IPS DF 19.7 (cell line): ENCODE data around the gene FBXO27.
"Not testable (repeated sequence)": the region's sequence is repeated elsewhere in the genome, so short reads cannot be mapped to it uniquely, and the experiment has no call there.

ENCODE experiments used
- DNase-seq: peaks from one replicate; pipeline ENCODE4 v3.0.0-alpha.2; 2013; ENCODE audit warnings: low read depth, low spot score

The FBXO27 gene

DNA sequence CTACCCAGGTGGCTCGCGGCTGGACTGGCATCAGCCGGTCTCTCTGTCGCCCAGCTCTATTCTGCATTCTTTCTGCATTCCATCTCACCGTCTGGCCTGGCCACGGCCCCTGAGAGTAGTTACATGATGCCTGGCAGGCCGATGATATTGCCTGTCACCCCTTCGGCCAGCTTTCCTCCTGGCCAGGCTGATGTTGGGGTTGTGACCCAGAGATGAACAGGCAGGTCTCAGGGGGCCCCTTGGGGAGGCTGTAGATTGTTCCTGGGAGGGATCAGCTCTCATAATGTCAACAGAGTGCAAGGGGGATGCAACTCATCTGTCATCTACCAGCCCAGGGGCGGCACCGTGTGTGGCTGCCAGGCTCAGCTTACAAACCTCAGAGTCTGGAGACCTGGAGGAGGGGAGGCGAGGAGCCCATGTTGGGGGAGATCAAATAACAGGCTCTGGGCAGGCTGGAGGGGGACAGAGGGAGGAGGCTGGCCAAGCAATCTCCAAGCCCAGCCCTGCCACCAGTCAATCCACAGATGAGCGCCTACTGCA, 43.2 kb downstream of the FBXO27 start:
- no peak for DNase-seq

GRCh38 chr19:38988627-38989026, 43.7 kb downstream of the FBXO27 start:
- not testable (repeated sequence) for DNase-seq

- DNase-seq, result not testable (repeated sequence)
These were observed 44.6 kb downstream of the FBXO27 start for GRCh38 chr19:38987745-38988144.

DNA sequence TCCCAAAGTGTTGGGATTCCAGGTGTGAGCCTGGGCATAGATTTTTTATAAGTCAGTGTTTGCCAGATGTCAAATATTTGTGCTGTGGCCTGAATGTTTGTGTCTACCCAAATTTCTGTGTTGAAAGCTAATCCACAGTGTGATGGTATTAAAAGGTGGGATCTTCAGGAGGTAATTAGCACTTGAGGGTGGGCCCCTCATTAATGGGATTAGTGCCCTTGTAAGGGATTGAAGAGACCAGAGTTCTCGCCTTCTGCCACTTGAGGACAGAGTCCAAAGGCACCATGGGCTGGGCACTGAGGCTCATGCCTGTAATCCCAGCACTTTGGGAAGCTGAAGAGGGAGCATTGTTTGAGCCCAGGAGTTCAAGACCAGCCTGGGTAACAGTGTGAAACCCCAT, 47.1 kb downstream of the FBXO27 start:
- no peak for DNase-seq

DNA sequence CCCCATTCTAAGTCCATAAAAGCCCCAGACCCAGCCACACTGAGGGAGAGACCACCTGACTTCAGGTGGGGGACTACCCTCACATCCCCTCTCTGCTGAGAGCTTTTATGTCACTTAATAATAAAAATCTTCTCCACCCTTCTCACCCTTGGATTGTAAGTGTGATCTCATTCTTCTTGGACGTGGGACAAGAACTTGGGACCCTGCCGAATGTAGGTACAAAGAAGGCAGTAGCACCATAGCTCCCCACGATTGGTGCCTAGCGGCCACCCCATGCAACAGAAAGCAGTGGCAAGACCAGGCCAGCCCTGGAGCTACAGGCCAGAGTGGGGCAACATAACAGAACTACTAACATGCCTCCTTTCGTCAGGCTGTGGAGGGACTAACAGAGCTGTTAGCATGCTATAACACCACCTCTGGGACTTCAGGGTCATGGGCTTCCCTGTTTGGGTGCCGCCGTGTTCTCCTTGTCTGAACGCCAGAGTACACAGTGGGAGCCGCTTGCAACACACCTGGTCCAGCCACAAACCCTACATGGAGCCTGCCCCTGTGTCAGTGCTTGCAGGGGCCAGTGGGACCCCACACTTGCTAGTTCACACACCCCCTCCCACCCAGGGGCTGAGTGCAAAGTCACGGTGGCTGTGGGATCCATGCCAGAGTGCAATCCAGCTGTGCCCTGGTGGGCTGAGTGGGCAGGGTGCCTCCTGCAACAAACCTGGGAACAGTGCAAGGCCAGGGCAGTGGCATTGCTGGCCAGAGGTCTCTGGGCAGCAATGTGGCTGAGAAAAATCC, 51.6 kb downstream of the FBXO27 start:
- no peak for DNase-seq

DNA sequence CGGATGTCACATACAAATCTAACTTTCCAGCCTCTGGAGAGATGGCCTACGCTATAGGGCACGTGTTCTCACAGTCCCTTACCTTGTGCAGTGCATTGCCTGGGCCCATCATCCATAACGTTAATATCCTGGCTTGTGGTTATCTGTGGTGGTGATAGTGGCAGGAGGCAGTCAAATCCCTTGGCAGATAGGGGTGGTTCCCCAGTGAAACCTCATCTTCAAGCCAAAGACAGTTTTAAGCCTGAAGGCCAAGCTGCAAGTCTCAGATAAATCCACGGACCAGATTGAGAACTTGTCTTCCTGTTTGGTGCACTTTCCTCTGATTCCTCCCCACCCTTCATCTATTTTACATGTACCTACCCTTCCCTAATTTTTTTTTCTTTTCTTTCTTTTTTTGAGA, 52.5 kb downstream of the FBXO27 start:
- DNase-seq, result no peak

DNA sequence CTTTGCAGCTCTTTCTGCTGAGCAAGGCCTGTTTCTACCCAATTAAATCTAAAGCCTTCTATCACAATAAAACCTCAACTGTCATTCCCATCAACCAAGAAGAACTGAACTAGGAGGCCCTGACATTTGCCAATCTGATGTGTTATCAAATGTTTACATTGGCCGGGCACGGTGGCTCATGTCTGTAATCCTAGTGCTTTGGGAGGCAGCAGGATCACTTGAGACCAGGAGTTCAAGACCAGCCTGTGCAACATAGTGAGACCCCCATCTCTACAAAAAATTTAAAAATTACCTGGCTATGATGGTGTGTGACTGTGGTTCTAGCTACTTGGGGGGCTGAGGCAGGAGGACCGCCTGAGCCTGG, 54.0 kb downstream of the FBXO27 start:
- DNase-seq, result no peak

DNA sequence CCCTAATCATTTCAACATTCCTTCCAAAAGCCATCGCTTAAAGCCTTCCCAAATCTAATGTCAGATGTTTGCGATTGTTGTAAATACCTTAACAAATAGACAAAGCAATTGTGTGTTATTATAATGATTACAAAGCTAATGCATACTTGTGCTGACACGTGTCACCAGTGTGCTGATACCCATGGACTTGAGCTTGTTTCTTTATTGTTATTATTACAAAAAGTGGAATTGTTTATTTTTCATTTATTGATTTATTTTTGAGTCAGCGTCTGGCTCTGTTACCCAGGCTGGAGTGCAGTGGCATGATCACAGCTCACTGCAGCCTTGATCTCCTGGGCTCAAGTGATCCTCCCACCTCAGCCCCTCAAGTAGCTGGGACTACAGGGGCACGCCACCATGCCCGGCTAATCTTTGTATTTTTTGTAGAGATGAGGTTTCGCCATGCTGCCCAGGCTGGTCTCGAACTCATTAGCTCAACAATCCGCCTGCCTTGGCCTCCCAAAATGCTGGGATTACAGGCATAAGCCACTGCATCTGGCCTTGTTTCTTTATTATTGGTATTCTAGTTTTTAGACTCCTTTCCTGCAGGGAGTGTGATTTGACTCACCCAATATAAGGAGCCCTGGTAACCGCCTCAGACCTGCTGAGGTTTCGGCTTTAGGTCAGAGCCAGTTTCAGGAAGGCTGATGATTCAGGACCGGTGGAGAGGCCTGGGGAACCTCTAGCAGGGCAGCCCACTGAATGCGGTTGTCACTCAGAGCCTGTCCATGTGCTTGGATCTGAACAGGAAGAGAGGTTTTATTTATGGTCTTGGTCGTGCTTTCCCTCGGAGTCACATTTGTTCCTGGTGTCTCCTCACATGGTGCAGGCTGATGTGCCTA, 54.7 kb downstream of the FBXO27 start:
- DNase-seq, result no peak

GRCh38 chr19:38975861-38976271, 56.5 kb downstream of the FBXO27 start:
- DNase-seq, result no peak

DNA sequence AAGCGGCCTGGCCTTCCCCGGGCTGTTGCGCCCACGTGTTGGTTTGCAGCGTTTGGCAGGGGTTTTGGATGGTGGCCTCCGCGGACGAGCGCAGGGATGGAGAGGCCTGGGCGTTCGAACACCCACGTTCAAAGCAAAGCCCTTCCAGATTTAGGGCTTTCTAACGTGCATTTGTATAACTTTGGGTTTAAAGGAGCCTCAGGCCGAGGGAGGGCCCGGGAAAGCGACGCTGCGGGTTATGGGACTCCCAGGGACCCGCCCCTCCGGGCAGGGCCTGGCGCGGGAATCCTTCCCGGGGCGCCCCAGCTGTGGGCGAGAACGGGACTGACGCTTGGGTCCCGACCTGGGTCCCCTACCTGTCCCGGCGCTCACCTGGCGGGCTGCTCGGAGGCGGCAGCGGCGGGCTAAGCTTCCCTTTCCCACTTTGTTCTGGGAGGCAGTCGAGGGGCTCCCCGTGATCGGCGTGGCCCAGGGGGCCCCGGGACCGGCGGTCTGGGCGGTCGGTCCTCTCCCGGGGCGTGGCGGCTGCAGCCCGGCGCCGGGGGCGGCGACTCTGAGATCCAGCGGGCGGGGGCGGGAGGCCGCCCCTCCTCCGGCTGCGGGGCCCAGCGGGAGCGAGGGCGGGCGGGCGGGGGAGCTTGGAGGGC, 57.0 kb downstream of the FBXO27 start, which contains the start of gene FBXO17:
Gene FBXO17, minus strand, starts transcription at position 529 of the 647 bp plus-strand sequence. CDS start 25,423 bp downstream, outside the sequence.
- no peak for DNase-seq

DNA sequence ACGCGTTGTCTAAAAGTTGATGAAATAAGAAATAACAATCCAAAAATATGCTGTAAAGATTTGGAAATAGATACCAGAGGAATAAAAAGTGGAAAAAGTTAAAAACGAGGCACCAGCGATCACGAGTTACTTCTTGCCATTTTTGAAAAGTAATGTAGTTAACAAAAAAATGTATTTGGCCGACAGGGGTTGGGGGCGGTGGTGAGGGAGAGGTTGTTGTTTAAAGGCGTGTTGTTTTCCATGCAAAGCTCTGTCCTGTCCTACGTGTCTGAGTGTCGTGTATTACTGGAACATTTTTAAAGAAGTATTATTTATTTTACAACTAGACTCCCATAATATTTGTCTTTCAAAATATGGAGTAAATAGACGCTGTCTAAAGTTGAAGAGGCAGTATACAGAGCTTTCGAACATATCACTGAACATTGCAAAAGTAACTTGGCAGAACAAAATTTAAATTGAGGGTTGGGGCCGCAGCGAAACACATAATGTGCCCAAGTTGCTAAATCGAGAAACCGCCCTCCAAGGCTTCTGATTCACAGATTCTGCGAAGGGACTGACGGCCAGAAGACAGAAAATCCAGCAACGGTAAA, 57.6 kb downstream of the FBXO27 start:
- no peak for DNase-seq
